Epithelial cell of prostate (primary cell): ENCODE results near the gene ATP1B1.

Experiments used
- DNase-seq: peaks from one replicate; pipeline ENCODE4 v3.0.0-alpha.2; 2011; ENCODE audit warnings: low read depth, low spot score
- H3K27ac ChIP-seq: fragments of 450-650 bp; 2 replicates; pipeline ENCODE4 v1.5.1; 2017; ENCODE audit warnings: mild to moderate bottlenecking

The ATP1B1 gene

DNA sequence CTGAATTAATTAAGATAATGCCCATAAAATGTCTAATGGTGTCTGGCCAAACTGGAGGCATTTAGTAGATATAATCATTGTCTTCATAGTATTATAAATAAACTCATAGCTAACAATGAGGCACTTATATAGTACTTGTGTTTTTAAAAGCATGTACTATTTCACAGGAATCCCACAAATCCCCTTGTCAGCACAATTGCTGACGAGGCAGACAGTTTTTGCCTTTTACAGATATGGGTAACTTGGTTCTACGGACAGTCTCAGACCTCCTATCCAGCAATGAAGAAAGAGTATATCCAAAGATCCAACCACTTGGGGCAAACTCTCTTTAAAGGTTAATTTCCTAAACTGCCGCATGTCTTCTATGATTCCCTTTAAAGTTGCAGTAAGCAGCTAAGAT is 73.7 kb downstream of the ATP1B1 start:
- no peak for DNase-seq
- no peak overlapping the region for H3K27ac ChIP-seq
